ENCODE data around the gene GNG3. TPM values are rescaled to one million over a fixed set of nuclear protein-coding genes. Genes with fewer than 3 reads are reported as not detected.
A peak's percentile ranks its signal among the peaks of the same experiment; 100 is the strongest.
"Not testable (repeated sequence)": the region's sequence is repeated elsewhere in the genome, so short reads cannot be mapped to it uniquely, and the experiment has no call there.

The GNG3 gene
- polyA plus RNA-seq, 3 donors, result 1.4 to 2.6 (median 2.0) TPM

- no peak for DNase-seq (ENCODE audit: extremely low read depth in 1 of 11, low read depth in 9 of 11, low spot score in 4 of 11)
Measured at GRCh38 chr11:62747475-62748160, 40.1 kb downstream of the GNG3 start.

- not testable (repeated sequence) for DNase-seq (ENCODE audit: extremely low read depth in 1 of 11, low read depth in 9 of 11, low spot score in 4 of 11)
Measured at GRCh38 chr11:62749931-62750330, 42.5 kb downstream of the GNG3 start.

- DNase-seq (ENCODE audit: extremely low read depth in 1 of 11, low read depth in 9 of 11, low spot score in 4 of 11), result no peak
Measured at GRCh38 chr11:62752177-62752785, 44.8 kb downstream of the GNG3 start.

GRCh38 chr11:62752994-62753735 is 45.7 kb downstream of the GNG3 start:
- DNase-seq (ENCODE audit: extremely low read depth in 1 of 11, low read depth in 9 of 11, low spot score in 4 of 11), result no peak

GRCh38 chr11:62753736-62754603 is 46.5 kb downstream of the GNG3 start, which contains the start of gene ZBTB3:
Gene ZBTB3 (minus strand): TSS chr11:62754160. CDS start chr11:62753664, 496 bp downstream.
- DNase-seq (ENCODE audit: extremely low read depth in 1 of 11, low read depth in 9 of 11, low spot score in 4 of 11), result peak; percentile 92 to 100 (median 98)

- DNase-seq (ENCODE audit: extremely low read depth in 1 of 11, low read depth in 9 of 11, low spot score in 4 of 11), result no peak
Measured at GRCh38 chr11:62755086-62755615, 47.7 kb downstream of the GNG3 start.

- no peak for DNase-seq (ENCODE audit: extremely low read depth in 1 of 11, low read depth in 9 of 11, low spot score in 4 of 11)
Measured at GRCh38 chr11:62757846-62758788, 50.6 kb downstream of the GNG3 start.

Other genes starting within 250 kb of the GNG3 start
- 100 to 1,000 TPM; 193 to 231 (median 198) TPM for gene AHNAK, start 160.9 kb upstream of the GNG3 start, polyA plus RNA-seq (ENCODE audit: insufficient read length in 3 of 3)
- gene EEF1G, start 133.8 kb upstream of the GNG3 start, polyA plus RNA-seq (ENCODE audit: insufficient read length in 3 of 3), result 1,000 to 10,000 TPM; 2,243 to 2,394 (median 2,287) TPM
- 10 to 100 TPM; 21.2 to 27.7 (median 23.7) TPM for gene TUT1, start 116.2 kb upstream of the GNG3 start, polyA plus RNA-seq (ENCODE audit: insufficient read length in 3 of 3)
- 100 to 1,000 TPM in 2 of 3 donors, 10 to 100 TPM in 1; 79.7 to 105 (median 101) TPM for gene MTA2, start 105.8 kb upstream of the GNG3 start, polyA plus RNA-seq (ENCODE audit: insufficient read length in 3 of 3)
- 10 to 100 TPM; 30.5 to 38.5 (median 34.3) TPM for gene EML3, start 94.9 kb upstream of the GNG3 start, polyA plus RNA-seq (ENCODE audit: insufficient read length in 3 of 3)
- 1 to 10 TPM; 2.9 to 4.8 (median 3.5) TPM for gene ROM1, start 94.4 kb upstream of the GNG3 start, polyA plus RNA-seq (ENCODE audit: insufficient read length in 3 of 3)
- gene B3GAT3, start 85.7 kb upstream of the GNG3 start, polyA plus RNA-seq (ENCODE audit: insufficient read length in 3 of 3), result 10 to 100 TPM; 20.8 to 42.2 (median 36.5) TPM
- 100 to 1,000 TPM; 349 to 398 (median 360) TPM for gene GANAB, start 61.1 kb upstream of the GNG3 start, polyA plus RNA-seq (ENCODE audit: insufficient read length in 3 of 3)
- 10 to 100 TPM; 18.1 to 22.7 (median 19.2) TPM for gene INTS5, start 54.4 kb upstream of the GNG3 start, polyA plus RNA-seq (ENCODE audit: insufficient read length in 3 of 3)
- gene C11orf98, start 42.5 kb upstream of the GNG3 start, polyA plus RNA-seq (ENCODE audit: insufficient read length in 3 of 3), result 10 to 100 TPM; 56.8 to 59.1 (median 58.5) TPM
- 1 to 10 TPM; 3.8 to 5.9 (median 4.6) TPM for gene CSKMT, start 42.4 kb upstream of the GNG3 start, polyA plus RNA-seq (ENCODE audit: insufficient read length in 3 of 3)
- 10 to 100 TPM in 2 of 3 donors, 1 to 10 TPM in 1; 6.4 to 12.5 (median 10.7) TPM for gene UQCC3, start 36.0 kb upstream of the GNG3 start, polyA plus RNA-seq (ENCODE audit: insufficient read length in 3 of 3)
- gene LBHD1, start 35.4 kb upstream of the GNG3 start, polyA plus RNA-seq (ENCODE audit: insufficient read length in 3 of 3), result 1 to 10 TPM; 6.3 to 6.8 (median 6.4) TPM
- 100 to 1,000 TPM; 147 to 191 (median 164) TPM for gene UBXN1, start 28.6 kb upstream of the GNG3 start, polyA plus RNA-seq (ENCODE audit: insufficient read length in 3 of 3)
- 1 to 10 TPM in 2 of 3 donors, under 1 TPM in 1; 0.75 to 1.3 (median 1.1) TPM for gene LRRN4CL, start 18.1 kb upstream of the GNG3 start, polyA plus RNA-seq (ENCODE audit: insufficient read length in 3 of 3)
- 10 to 100 TPM; 60.1 to 70.8 (median 63.0) TPM for gene BSCL2, start 252 bp upstream of the GNG3 start, polyA plus RNA-seq (ENCODE audit: insufficient read length in 3 of 3)
- 10 to 100 TPM; 82.0 to 92.8 (median 92.6) TPM for gene HNRNPUL2, start 19.8 kb downstream of the GNG3 start, polyA plus RNA-seq (ENCODE audit: insufficient read length in 3 of 3)
- gene TTC9C, start 20.8 kb downstream of the GNG3 start, polyA plus RNA-seq (ENCODE audit: insufficient read length in 3 of 3), result 10 to 100 TPM; 38.1 to 48.2 (median 41.8) TPM
- gene ZBTB3, start 46.5 kb downstream of the GNG3 start, polyA plus RNA-seq (ENCODE audit: insufficient read length in 3 of 3), result 1 to 10 TPM; 7.3 to 8.1 (median 7.5) TPM
- gene POLR2G, start 53.9 kb downstream of the GNG3 start, polyA plus RNA-seq (ENCODE audit: insufficient read length in 3 of 3), result 100 to 1,000 TPM; 133 to 162 (median 156) TPM
- gene TAF6L, start 63.7 kb downstream of the GNG3 start, polyA plus RNA-seq (ENCODE audit: insufficient read length in 3 of 3), result 10 to 100 TPM; 27.1 to 38.7 (median 33.1) TPM
- 10 to 100 TPM; 58.3 to 73.4 (median 71.4) TPM for gene TMEM179B, start 79.7 kb downstream of the GNG3 start, polyA plus RNA-seq (ENCODE audit: insufficient read length in 3 of 3)
- gene TMEM223, start 84.3 kb downstream of the GNG3 start, polyA plus RNA-seq (ENCODE audit: insufficient read length in 3 of 3), result 10 to 100 TPM; 21.8 to 30.6 (median 29.2) TPM
- 100 to 1,000 TPM; 114 to 137 (median 116) TPM for gene NXF1, start 97.8 kb downstream of the GNG3 start, polyA plus RNA-seq (ENCODE audit: insufficient read length in 3 of 3)
- 10 to 100 TPM; 51.6 to 57.9 (median 56.7) TPM for gene STX5, start 124.4 kb downstream of the GNG3 start, polyA plus RNA-seq (ENCODE audit: insufficient read length in 3 of 3)
- gene TEX54, start 125.2 kb downstream of the GNG3 start, polyA plus RNA-seq (ENCODE audit: insufficient read length in 3 of 3), result under 1 TPM in 1 of 3 donors, not detected in 2; 0.42 TPM
- 10 to 100 TPM; 33.7 to 48.3 (median 43.5) TPM for gene WDR74, start 131.9 kb downstream of the GNG3 start, polyA plus RNA-seq (ENCODE audit: insufficient read length in 3 of 3)
- gene SLC3A2, start 173.2 kb downstream of the GNG3 start, polyA plus RNA-seq (ENCODE audit: insufficient read length in 3 of 3), result 100 to 1,000 TPM; 164 to 215 (median 179) TPM
- under 1 TPM in 2 of 3 donors, not detected in 1; 0.09 to 0.11 TPM for gene CHRM1, start 213.7 kb downstream of the GNG3 start, polyA plus RNA-seq (ENCODE audit: insufficient read length in 3 of 3)